H1 (cell line): ENCODE data around the gene POU2F2. TPM values are rescaled to one million over a fixed set of nuclear protein-coding genes. Genes with fewer than 3 reads are reported as not detected.

Source experiments
- BACH1 ChIP-seq: IDR thresholded peaks from 2 replicates; pipeline ENCODE4 v1.6.1; 2012; ENCODE audit warnings: low read length, improper control_type of control experiment
- KDM5A ChIP-seq: fragments of 200-600 bp; IDR thresholded peaks from 2 replicates; pipeline ENCODE4 v1.7.1; 2012; ENCODE audit warnings: mild to moderate bottlenecking, low read length, inconsistent platforms, mixed read lengths
- RAD21 ChIP-seq, 2 experiments: IDR thresholded peaks in 1 of 2; conservative IDR thresholded peaks in 1 of 2; 2 replicates each; pipeline ENCODE4 v1.6.1; 2011; ENCODE audit warnings: low read depth in 2 of 2, low read length in 2 of 2, improper control_type of control experiment in 1 of 2, inconsistent platforms in 1 of 2, mild to moderate bottlenecking in 1 of 2, moderate library complexity in 1 of 2
- SIX5 ChIP-seq: IDR thresholded peaks from 2 replicates; pipeline ENCODE4 v1.6.1; 2011; ENCODE audit warnings: mild to moderate bottlenecking, low read depth, low read length
- TAF7 ChIP-seq: optimal IDR thresholded peaks from 2 replicates; pipeline ENCODE3; 2011; ENCODE audit warnings: low read depth, mild to moderate bottlenecking, inconsistent platforms, low read length, moderate library complexity, borderline replicate concordance
- polyA plus RNA-seq, 7 experiments: library from polyadenylated mRNA; depleted of rRNA in 3 of 7; stranded (reverse) in 5 of 7; unstranded in 2 of 7; fragments of >200 nt in 5 of 7; fragments of 200-250 nt in 2 of 7; gene quantifications; 1 replicate in 5 of 7; 2 replicates in 1 of 7; 4 replicates in 1 of 7; pipeline versions ENCODE4 v1.2.1 to v1.2.3, GENCODE V29; 2011 to 2013; ENCODE audit warnings: missing spikeins in 2 of 7, mixed read lengths in 2 of 7
- total RNA-seq: library from RNA; stranded (reverse); fragmentation: NEBNext Ultra II Directional; extraction: Animal tissue kit (Norgen Biotek cat#: 25700); gene quantifications from 2 replicates; pipeline ENCODE4 v1.2.1, GENCODE V29; 2021

Gene POU2F2
- total and polyA plus RNA-seq, 2 of the 8 experiments (the other 6 are each of a cell fraction or from before 2014, with no cell fraction given): 5.0 to 6.1 TPM

- TF ChIP-seq KDM5A: no peak
- TF ChIP-seq RAD21 (IDR thresholded peaks at IDR 0.05 in 1 of 2, conservative IDR thresholded peaks at IDR 0.05 in 1 of 2; ENCODE audit: low read depth in 2 of 2, low read length in 2 of 2): no peak
- no peak for TF ChIP-seq BACH1
- no peak for TF ChIP-seq TAF7
- TF ChIP-seq SIX5: no peak
Observed at GRCh38 chr19:42064432-42064831, 67.8 kb downstream of the POU2F2 start (continued).
